Measurements from ENCODE around the gene UCP3. TPM values are rescaled to one million over a fixed set of nuclear protein-coding genes. Genes with fewer than 3 reads are reported as not detected.

UCP3 gene
- total and polyA plus RNA-seq, 7 donors = 0.23 to 2.8 (median 1.0) TPM; not detected in 1

GRCh38 chr11:74014880-74015279, 6.0 kb upstream of the UCP3 start:
- no peaks in the 10 kb centered on the region for H3K9me3 ChIP-seq
- H3K4me3 ChIP-seq = no peak overlapping the region
- no peak for DNase-seq
- no peak overlapping the region for H3K27ac ChIP-seq
- TF ChIP-seq POLR2A (IDR thresholded peaks at IDR 0.05) (no peak), CTCF (IDR thresholded peaks at IDR 0.05) (no peak), EP300 (IDR thresholded peaks at IDR 0.05) (no peak), POLR2AphosphoS5 (IDR thresholded peaks at IDR 0.05) (no peak)
- H3K4me1 ChIP-seq = peaks cover 0 to 24% (median 21%) of the 10 kb centered on the region in 4 donors
- 77 to 90% methylated on average over 2 of the region's 2 CpGs for WGBS, 2 donors
- intact Hi-C loops (cut with DNase I) = no loop called here
- H3K36me3 ChIP-seq = peaks cover 0 to 17% (median 7%) of the 10 kb centered on the region in 4 donors
- H3K27me3 ChIP-seq = no peaks in the 10 kb centered on the region

- Histone ChIP-seq H3K9me3 (no peaks in the 10 kb centered on the region), H3K4me3 (no peak overlapping the region), H3K27me3 (no peaks in the 10 kb centered on the region), H3K36me3 (peaks cover 0 to 17% (median 7%) of the 10 kb centered on the region in 4 donors), H3K4me1 (peaks cover 0 to 8% (median 5%) of the 10 kb centered on the region in 4 donors), H3K27ac (no peak overlapping the region)
- no peak for TF ChIP-seq POLR2A (IDR thresholded peaks at IDR 0.05)
- TF ChIP-seq POLR2AphosphoS5 (IDR thresholded peaks at IDR 0.05) = no peak
- no peak for TF ChIP-seq CTCF (IDR thresholded peaks at IDR 0.05)
- no peak for TF ChIP-seq EP300 (IDR thresholded peaks at IDR 0.05)
- intact Hi-C loops (cut with DNase I) = no loop called here
- DNase-seq = peak; percentile 57
- 96 to 97% methylated on average over 8 of the region's 8 CpGs for WGBS, 2 donors
Observed at GRCh38 chr11:74013141-74013540, 4.3 kb upstream of the UCP3 start.

- TF ChIP-seq CTCF (IDR thresholded peaks at IDR 0.05) = no peak
- TF ChIP-seq EP300 (IDR thresholded peaks at IDR 0.05) = no peak
- no peak for TF ChIP-seq POLR2AphosphoS5 (IDR thresholded peaks at IDR 0.05)
- TF ChIP-seq POLR2A (IDR thresholded peaks at IDR 0.05) = no peak
- H3K9me3 ChIP-seq = no peaks in the 10 kb centered on the region
- 87 to 92% methylated on average over 14 of the region's 14 CpGs for WGBS, 2 donors
- peaks cover 0 to 17% (median 7%) of the 10 kb centered on the region in 4 donors for H3K36me3 ChIP-seq
- no peaks in the 10 kb centered on the region for H3K4me1 ChIP-seq
- DNase-seq = peak; percentile 26
- intact Hi-C loops (cut with DNase I) = no loop called here
- no peak overlapping the region for H3K4me3 ChIP-seq
- no peak overlapping the region for H3K27ac ChIP-seq
- H3K27me3 ChIP-seq = no peaks in the 10 kb centered on the region
Observed at GRCh38 chr11:74012074-74012809, 3.4 kb upstream of the UCP3 start.

- DNase-seq = peak; percentile 62
- whole genome bisulfite sequencing, 2 donors = 70 to 87% methylated on average over 8 of the region's 8 CpGs
- Histone ChIP-seq H3K27me3 (no peaks in the 10 kb centered on the region), H3K4me1 (no peaks in the 10 kb centered on the region), H3K27ac (no peak overlapping the region), H3K9me3 (no peaks in the 10 kb centered on the region), H3K4me3 (no peak overlapping the region), H3K36me3 (peaks cover 0 to 13% (median 6%) of the 10 kb centered on the region in 4 donors)
- TF ChIP-seq CTCF (IDR thresholded peaks at IDR 0.05) (no peak), POLR2AphosphoS5 (IDR thresholded peaks at IDR 0.05) (no peak), EP300 (IDR thresholded peaks at IDR 0.05) (no peak), POLR2A (IDR thresholded peaks at IDR 0.05) (no peak)
- intact Hi-C loops (cut with DNase I) = no loop called here
Observed at GRCh38 chr11:74011360-74012073, 2.6 kb upstream of the UCP3 start.
